PC-9 (cell line): ENCODE data around the gene PTPRM. TPM values are rescaled to one million over a fixed set of nuclear protein-coding genes. Genes with fewer than 3 reads are reported as not detected.

Experiments used
- BruUV-seq: library from RNA; stranded (reverse); fragments of 400-500 nt; replicated peaks from 2 replicates; lab custom pipeline; 2021; lab: Mats Ljungman, UMichigan
- CTCF ChIA-PET: fragments of 300-600 bp; sonication (Branson Sonifier 250); formaldehyde crosslinking; loops from one replicate; lab custom pipeline; 2022; ENCODE audit warnings: antibody characterized with exemption; lab: Charles Lee
- POLR2A ChIA-PET: fragments of 300-600 bp; sonication (Branson Sonifier 250); formaldehyde crosslinking; loops from one replicate; lab custom pipeline; 2022; ENCODE audit warnings: antibody characterized with exemption; ENCODE audit not compliant: unreplicated experiment; lab: Charles Lee
- DNase-seq, 2 experiments: peaks; one replicate each; pipeline versions ENCODE4 v3.0.0 to v3.0.0-alpha.2; 2015 to 2022; ENCODE audit warnings: mixed read lengths in 1 of 2
- H2AFZ ChIP-seq: fragments of 200-600 bp; sonication (generic); 2 replicates; pipeline ENCODE4 v1.8.1; 2017; ENCODE audit warnings: antibody characterized with exemption
- H3F3A ChIP-seq: fragments of 200-600 bp; sonication (generic); 2 replicates; pipeline ENCODE4 v1.8.1; 2017; ENCODE audit warnings: antibody characterized with exemption, mild to moderate bottlenecking, low read depth; ENCODE audit not compliant: insufficient read depth
- H3K27ac ChIP-seq: fragments of 200-600 bp; sonication (generic); 2 replicates; pipeline ENCODE4 v1.6.1; 2016; ENCODE audit warnings: mixed run types
- H3K27me3 ChIP-seq: fragments of 200-600 bp; sonication (generic); 2 replicates; pipeline ENCODE4 v1.6.1; 2016; ENCODE audit warnings: low read depth, mixed run types; ENCODE audit not compliant: insufficient read depth
- H3K36me3 ChIP-seq: fragments of 200-600 bp; sonication (generic); 2 replicates; pipeline ENCODE4 v1.6.1; 2016; ENCODE audit warnings: low read depth, mixed run types
- H3K4me1 ChIP-seq: fragments of 200-600 bp; sonication (generic); replicated peaks from 2 replicates; pipeline ENCODE4 v1.6.1; 2016; ENCODE audit warnings: mixed run types; ENCODE audit not compliant: insufficient read depth
- H3K4me2 ChIP-seq: fragments of 200-600 bp; sonication (generic); 2 replicates; pipeline ENCODE4 v1.6.1; 2017; ENCODE audit warnings: mixed run types
- H3K4me3 ChIP-seq: fragments of 200-600 bp; sonication (generic); 2 replicates; pipeline ENCODE4 v1.6.1; 2016; ENCODE audit warnings: mixed run types
- H3K79me2 ChIP-seq: fragments of 200-600 bp; sonication (generic); 2 replicates; pipeline ENCODE4 v1.6.1; 2017; ENCODE audit warnings: low read depth, mixed run types
- H3K9me2 ChIP-seq: fragments of 200-600 bp; sonication (generic); 2 replicates; pipeline ENCODE4 v1.8.1; 2017; ENCODE audit warnings: mild to moderate bottlenecking; ENCODE audit not compliant: insufficient read depth
- H3K9me3 ChIP-seq: fragments of 200-600 bp; sonication (generic); 2 replicates; pipeline ENCODE4 v1.8.1; 2016; ENCODE audit warnings: low read depth; ENCODE audit not compliant: insufficient read depth
- H4K20me1 ChIP-seq: fragments of 200-600 bp; sonication (generic); 2 replicates; pipeline ENCODE4 v1.8.1; 2017; ENCODE audit not compliant: insufficient read depth
- CTCF ChIP-seq: fragments of 200-600 bp; sonication (generic); conservative IDR thresholded peaks from 2 replicates; pipeline ENCODE4 v1.6.1; 2017; ENCODE audit warnings: mixed run types, antibody characterized with exemption, mild to moderate bottlenecking, moderate library complexity
- EZH2 ChIP-seq: fragments of 200-600 bp; sonication (generic); IDR thresholded peaks from 2 replicates; pipeline ENCODE4 v1.8.0; 2017; ENCODE audit warnings: antibody characterized with exemption, low read depth
- intact Hi-C: fragments of 100-400 bp; cut with micrococcal nuclease; formaldehyde crosslinking; loops from one replicate; pipeline ENCODE4 v1.10.0; 2022; ENCODE audit not compliant: unreplicated experiment
- total RNA-seq: library from RNA; stranded (reverse); gene quantifications from 2 replicates; pipeline ENCODE4 v1.2.3, GENCODE V29; 2021

The PTPRM gene
- total RNA-seq, 1 experiment from 2014 or later = 32.5 TPM

- Histone ChIP-seq H3K4me3 (no peak overlapping the region), H3K27me3 (no peaks in the 10 kb centered on the region), H3K27ac (no peak overlapping the region), H3F3A (no peaks in the 10 kb centered on the region), H3K9me3 (no peaks in the 10 kb centered on the region), H4K20me1 (no peaks in the 10 kb centered on the region), H3K4me1 (no peaks in the 10 kb centered on the region), H3K4me2 (no peak overlapping the region), H3K79me2 (no peaks in the 10 kb centered on the region), H2AFZ (no peak overlapping the region), H3K36me3 (no peaks in the 10 kb centered on the region), H3K9me2 (no peaks in the 10 kb centered on the region)
- ChIA-PET POLR2A (no interaction called here), CTCF (no interaction called here)
- BruUV-seq = no TSS peak
- no peak for TF ChIP-seq EZH2
- no peak for TF ChIP-seq CTCF
- intact Hi-C loops = no loop called here
- DNase-seq = no peak
Measured at GRCh38 chr18:8011361-8011760, 444.2 kb downstream of the PTPRM start.

GRCh38 chr18:8011906-8012305 lies 444.8 kb downstream of the PTPRM start:
- no peaks in the 10 kb centered on the region for H3K79me2 ChIP-seq
- CTCF ChIA-PET = no interaction called here
- no peaks in the 10 kb centered on the region for H3K4me1 ChIP-seq
- H3K4me3 ChIP-seq = no peak overlapping the region
- no TSS peak for BruUV-seq
- TF ChIP-seq CTCF = no peak
- no peak for TF ChIP-seq EZH2
- no peaks in the 10 kb centered on the region for H3K36me3 ChIP-seq
- H3K9me3 ChIP-seq = no peaks in the 10 kb centered on the region
- no peaks in the 10 kb centered on the region for H4K20me1 ChIP-seq
- no peaks in the 10 kb centered on the region for H3K9me2 ChIP-seq
- H3K4me2 ChIP-seq = no peak overlapping the region
- no peak overlapping the region for H3K27ac ChIP-seq
- no peaks in the 10 kb centered on the region for H3K27me3 ChIP-seq
- intact Hi-C loops = no loop called here
- no peak for DNase-seq
- POLR2A ChIA-PET = no interaction called here
- no peaks in the 10 kb centered on the region for H3F3A ChIP-seq
- H2AFZ ChIP-seq = no peak overlapping the region

GRCh38 chr18:8018701-8019331 lies 451.7 kb downstream of the PTPRM start:
- ChIA-PET CTCF (no interaction called here), POLR2A (interaction anchor here (0.5 to 0.6 kb wide), 2 partner anchors 23 to 66 kb away, joined by 3 read pairs; no protein-coding TSS in a partner anchor)
- no peak for TF ChIP-seq EZH2
- TF ChIP-seq CTCF = no peak
- intact Hi-C loops = no loop called here
- Histone ChIP-seq H3K36me3 (no peaks in the 10 kb centered on the region), H3K27ac (no peak overlapping the region), H3K9me2 (no peaks in the 10 kb centered on the region), H3K4me3 (no peak overlapping the region), H4K20me1 (no peaks in the 10 kb centered on the region), H3F3A (no peaks in the 10 kb centered on the region), H2AFZ (no peak overlapping the region), H3K79me2 (no peaks in the 10 kb centered on the region), H3K4me2 (no peak overlapping the region), H3K4me1 (no peaks in the 10 kb centered on the region), H3K9me3 (no peaks in the 10 kb centered on the region), H3K27me3 (no peaks in the 10 kb centered on the region)
- no TSS peak for BruUV-seq
- DNase-seq = no peak
